Measurements from ENCODE around the gene TLE2. TPM values are rescaled to one million over a fixed set of nuclear protein-coding genes. Genes with fewer than 3 reads are reported as not detected.

TLE2 gene
- total RNA-seq, 1 experiment from 2014 or later, result 6.2 TPM

DNA sequence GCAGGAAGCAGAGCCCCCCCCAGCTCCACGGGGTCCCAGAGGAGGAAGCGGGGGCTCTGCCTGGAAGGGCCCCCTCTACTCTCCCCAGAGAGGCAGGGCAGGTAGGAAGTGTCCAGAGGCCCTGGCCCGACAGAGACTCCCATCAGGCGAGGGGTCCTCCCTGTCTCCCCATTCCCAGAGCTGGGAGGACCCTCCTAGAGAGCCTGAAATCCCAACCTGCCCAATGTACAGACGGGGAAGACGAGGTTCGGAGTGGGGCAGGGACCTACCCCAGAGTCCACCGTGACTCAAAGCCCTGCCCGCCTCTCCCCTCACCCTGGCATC is 1.1 kb downstream of the TLE2 start:
- no peak for ATAC-seq
- CTCF ChIA-PET, result no interaction called here
- Histone ChIP-seq H3K27ac (ENCODE audit: low read length) (no peak overlapping the region), H3K36me3 (ENCODE audit: control insufficient read depth, insufficient read depth, low read length) (no peaks in the 10 kb centered on the region), H3K4me1 (ENCODE audit: control insufficient read depth, insufficient read depth, low read length) (no peaks in the 10 kb centered on the region), H3K27me3 (ENCODE audit: control insufficient read depth, insufficient read depth, low read length) (no peaks in the 10 kb centered on the region; the same call in 1 of the 2 replicates), H3K9me3 (ENCODE audit: control insufficient read depth, insufficient read depth, low read depth, low read length) (no peaks in the 10 kb centered on the region), H3K4me3 (ENCODE audit: low read depth in 2 of 2, low read length in 2 of 2) (no peak overlapping the region)
- intact Hi-C loops (cut with micrococcal nuclease; ENCODE audit: unreplicated experiment) (no loop called here), in situ Hi-C loops (cut with HindIII; ENCODE audit: low pct_unique_long_range_greater_than_20kb, low sequenced_read_pairs) (no loop called here)
- no TSS peak for BruUV-seq (replicated peaks)
- TF ChIP-seq, protein P1, sequence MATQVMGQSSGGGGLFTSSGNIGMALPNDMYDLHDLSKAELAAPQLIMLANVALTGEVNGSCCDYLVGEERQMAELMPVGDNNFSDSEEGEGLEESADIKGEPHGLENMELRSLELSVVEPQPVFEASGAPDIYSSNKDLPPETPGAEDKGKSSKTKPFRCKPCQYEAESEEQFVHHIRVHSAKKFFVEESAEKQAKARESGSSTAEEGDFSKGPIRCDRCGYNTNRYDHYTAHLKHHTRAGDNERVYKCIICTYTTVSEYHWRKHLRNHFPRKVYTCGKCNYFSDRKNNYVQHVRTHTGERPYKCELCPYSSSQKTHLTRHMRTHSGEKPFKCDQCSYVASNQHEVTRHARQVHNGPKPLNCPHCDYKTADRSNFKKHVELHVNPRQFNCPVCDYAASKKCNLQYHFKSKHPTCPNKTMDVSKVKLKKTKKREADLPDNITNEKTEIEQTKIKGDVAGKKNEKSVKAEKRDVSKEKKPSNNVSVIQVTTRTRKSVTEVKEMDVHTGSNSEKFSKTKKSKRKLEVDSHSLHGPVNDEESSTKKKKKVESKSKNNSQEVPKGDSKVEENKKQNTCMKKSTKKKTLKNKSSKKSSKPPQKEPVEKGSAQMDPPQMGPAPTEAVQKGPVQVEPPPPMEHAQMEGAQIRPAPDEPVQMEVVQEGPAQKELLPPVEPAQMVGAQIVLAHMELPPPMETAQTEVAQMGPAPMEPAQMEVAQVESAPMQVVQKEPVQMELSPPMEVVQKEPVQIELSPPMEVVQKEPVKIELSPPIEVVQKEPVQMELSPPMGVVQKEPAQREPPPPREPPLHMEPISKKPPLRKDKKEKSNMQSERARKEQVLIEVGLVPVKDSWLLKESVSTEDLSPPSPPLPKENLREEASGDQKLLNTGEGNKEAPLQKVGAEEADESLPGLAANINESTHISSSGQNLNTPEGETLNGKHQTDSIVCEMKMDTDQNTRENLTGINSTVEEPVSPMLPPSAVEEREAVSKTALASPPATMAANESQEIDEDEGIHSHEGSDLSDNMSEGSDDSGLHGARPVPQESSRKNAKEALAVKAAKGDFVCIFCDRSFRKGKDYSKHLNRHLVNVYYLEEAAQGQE (IDR thresholded peaks at IDR 0.05; ENCODE audit: insufficient read depth in 1 of 2, low read depth in 2 of 2, low read length in 1 of 2), result no peak
- TF ChIP-seq SIN3A (IDR thresholded peaks at IDR 0.05; ENCODE audit: borderline replicate concordance, insufficient read depth, low read depth, low read length), result no peak
- no peak for TF ChIP-seq POLR2AphosphoS5 (IDR thresholded peaks at IDR 0.05; ENCODE audit: low read depth, low read length)
- TF ChIP-seq, protein P2, sequence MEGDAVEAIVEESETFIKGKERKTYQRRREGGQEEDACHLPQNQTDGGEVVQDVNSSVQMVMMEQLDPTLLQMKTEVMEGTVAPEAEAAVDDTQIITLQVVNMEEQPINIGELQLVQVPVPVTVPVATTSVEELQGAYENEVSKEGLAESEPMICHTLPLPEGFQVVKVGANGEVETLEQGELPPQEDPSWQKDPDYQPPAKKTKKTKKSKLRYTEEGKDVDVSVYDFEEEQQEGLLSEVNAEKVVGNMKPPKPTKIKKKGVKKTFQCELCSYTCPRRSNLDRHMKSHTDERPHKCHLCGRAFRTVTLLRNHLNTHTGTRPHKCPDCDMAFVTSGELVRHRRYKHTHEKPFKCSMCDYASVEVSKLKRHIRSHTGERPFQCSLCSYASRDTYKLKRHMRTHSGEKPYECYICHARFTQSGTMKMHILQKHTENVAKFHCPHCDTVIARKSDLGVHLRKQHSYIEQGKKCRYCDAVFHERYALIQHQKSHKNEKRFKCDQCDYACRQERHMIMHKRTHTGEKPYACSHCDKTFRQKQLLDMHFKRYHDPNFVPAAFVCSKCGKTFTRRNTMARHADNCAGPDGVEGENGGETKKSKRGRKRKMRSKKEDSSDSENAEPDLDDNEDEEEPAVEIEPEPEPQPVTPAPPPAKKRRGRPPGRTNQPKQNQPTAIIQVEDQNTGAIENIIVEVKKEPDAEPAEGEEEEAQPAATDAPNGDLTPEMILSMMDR (IDR thresholded peaks at IDR 0.05), result no peak
- DNase-seq (ENCODE audit: low read depth, low spot score), result no peak
- POLR2A ChIA-PET, result no interaction called here

DNA sequence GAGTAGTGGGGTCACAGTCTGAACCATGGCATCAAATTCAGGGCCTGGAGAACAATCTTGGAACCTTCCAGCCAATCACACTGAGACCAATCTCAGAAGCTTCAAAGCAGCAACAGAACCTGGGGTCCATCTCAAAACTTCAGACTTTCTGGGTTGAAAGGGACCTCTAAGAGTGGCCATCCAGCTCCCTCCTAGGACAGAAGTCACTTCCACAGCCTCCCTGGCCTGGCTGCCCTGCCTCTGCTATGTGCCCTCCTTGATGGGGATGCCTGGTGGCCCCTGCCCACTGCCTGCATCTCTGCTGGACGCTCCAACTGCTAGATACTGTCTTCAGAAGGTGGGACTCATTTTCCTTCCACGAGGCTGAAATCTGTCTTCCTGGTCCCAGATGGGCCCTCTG is 1.8 kb downstream of the TLE2 start:
- no peaks in the 10 kb centered on the region for H3K36me3 ChIP-seq (ENCODE audit: control insufficient read depth, insufficient read depth, low read length)
- no peak for ATAC-seq
- TF ChIP-seq SIN3A (IDR thresholded peaks at IDR 0.05; ENCODE audit: borderline replicate concordance, insufficient read depth, low read depth, low read length), result no peak
- no peak for TF ChIP-seq TCF7L2 (IDR thresholded peaks at IDR 0.05; ENCODE audit: low read depth, low read length)
- TF ChIP-seq, protein P2 (IDR thresholded peaks at IDR 0.05), result no peak
- TF ChIP-seq, protein P1 (IDR thresholded peaks at IDR 0.05; ENCODE audit: insufficient read depth in 1 of 2, low read depth in 2 of 2, low read length in 1 of 2), result no peak
- no peak for TF ChIP-seq POLR2AphosphoS5 (IDR thresholded peaks at IDR 0.05; ENCODE audit: low read depth, low read length)
- ChIA-PET POLR2A (no interaction called here), CTCF (no interaction called here)
- DNase-seq (ENCODE audit: low read depth, low spot score), result no peak
- H3K27me3 ChIP-seq (ENCODE audit: control insufficient read depth, insufficient read depth, low read length), result no peaks in the 10 kb centered on the region; the same call in 1 of the 2 replicates
- no TSS peak for BruUV-seq (replicated peaks)
- no peak overlapping the region for H3K27ac ChIP-seq (ENCODE audit: low read length)
- H3K9me3 ChIP-seq (ENCODE audit: control insufficient read depth, insufficient read depth, low read depth, low read length), result no peaks in the 10 kb centered on the region
- intact Hi-C loops (cut with micrococcal nuclease; ENCODE audit: unreplicated experiment), result no loop called here
- in situ Hi-C loops (cut with HindIII; ENCODE audit: low pct_unique_long_range_greater_than_20kb, low sequenced_read_pairs), result no loop called here
- no peak overlapping the region for H3K4me3 ChIP-seq (ENCODE audit: low read depth in 2 of 2, low read length in 2 of 2)
- H3K4me1 ChIP-seq (ENCODE audit: control insufficient read depth, insufficient read depth, low read length), result no peaks in the 10 kb centered on the region

All from Panc1 (cell line).